ENCODE measurements around the gene CDC7. TPM values are rescaled to one million over a fixed set of nuclear protein-coding genes. Genes with fewer than 3 reads are reported as not detected.
A peak's percentile ranks its signal among the peaks of the same experiment; 100 is the strongest.

The CDC7 gene
- total and polyA plus RNA-seq, 9 of the 15 experiments (the other 6 are each of a cell fraction or from before 2014, with no cell fraction given): 22.3 to 66.8 (median 44.2) TPM

DNA sequence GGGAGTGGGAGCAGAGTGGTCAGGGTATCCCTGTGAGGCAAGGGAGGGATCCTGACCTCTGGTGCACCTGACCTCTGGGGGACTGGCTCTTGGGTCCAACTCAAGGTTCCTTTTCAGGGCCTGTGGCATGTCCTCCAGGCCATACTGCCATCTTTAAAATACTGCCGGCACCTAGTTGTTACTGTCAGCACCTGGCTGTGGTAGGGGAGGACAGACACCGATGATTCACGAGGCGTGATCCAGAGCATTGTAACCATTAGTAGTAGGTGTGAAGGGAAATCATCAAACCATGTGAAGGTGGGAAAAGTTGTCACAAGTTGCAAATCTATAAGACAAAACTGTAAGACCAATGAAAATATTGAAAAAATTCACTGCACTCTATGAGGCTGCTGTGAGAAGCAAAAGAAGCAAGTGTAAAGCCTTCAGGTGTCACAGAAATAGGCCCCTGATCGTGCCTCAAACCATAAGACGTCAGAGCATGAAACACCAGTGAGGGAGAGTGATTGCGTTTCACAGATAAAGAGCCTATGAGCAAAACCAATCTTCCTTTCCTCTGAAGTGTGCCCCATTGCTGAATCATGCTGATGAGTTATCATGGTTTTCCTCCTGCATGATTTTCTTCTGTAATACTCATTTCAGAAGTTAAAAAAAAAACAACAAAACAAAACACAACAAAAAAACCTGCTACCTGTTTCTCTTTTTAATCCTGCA is 55.3 kb downstream of the CDC7 start (continued):
- TF ChIP-seq, protein P1, sequence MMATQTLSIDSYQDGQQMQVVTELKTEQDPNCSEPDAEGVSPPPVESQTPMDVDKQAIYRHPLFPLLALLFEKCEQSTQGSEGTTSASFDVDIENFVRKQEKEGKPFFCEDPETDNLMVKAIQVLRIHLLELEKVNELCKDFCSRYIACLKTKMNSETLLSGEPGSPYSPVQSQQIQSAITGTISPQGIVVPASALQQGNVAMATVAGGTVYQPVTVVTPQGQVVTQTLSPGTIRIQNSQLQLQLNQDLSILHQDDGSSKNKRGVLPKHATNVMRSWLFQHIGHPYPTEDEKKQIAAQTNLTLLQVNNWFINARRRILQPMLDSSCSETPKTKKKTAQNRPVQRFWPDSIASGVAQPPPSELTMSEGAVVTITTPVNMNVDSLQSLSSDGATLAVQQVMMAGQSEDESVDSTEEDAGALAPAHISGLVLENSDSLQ (IDR thresholded peaks at IDR 0.05): peak; percentile 60
- TF ChIP-seq FOSL1 (tag; conservative IDR thresholded peaks at IDR 0.05) (peak; percentile 90), ZNF282 (CRISPR knock-in tag; IDR thresholded peaks at IDR 0.05) (no peak), HDAC2 (IDR thresholded peaks at IDR 0.05) (peak; percentile 82; the same call in 1 of the 2 replicates), NR2C1 (IDR thresholded peaks at IDR 0.05) (no peak), NR2C1 (tag; IDR thresholded peaks at IDR 0.05) (no peak; the same call in 1 of the 2 replicates), GTF2A2 (tag; IDR thresholded peaks at IDR 0.05) (no peak), ZNF830 (CRISPR knock-in tag; IDR thresholded peaks at IDR 0.05) (no peak), CEBPG (CRISPR knock-in tag; IDR thresholded peaks at IDR 0.05) (no peak), CEBPG (tag; conservative IDR thresholded peaks at IDR 0.05 in 1 of 2, IDR thresholded peaks at IDR 0.05 in 1 of 2) (peak; percentile 28 to 67; a peak in 1 of 4 replicates), FOXK2 (conservative IDR thresholded peaks at IDR 0.05 in 1 of 2, IDR thresholded peaks at IDR 0.05 in 1 of 2; ENCODE audit: low read depth in 2 of 2) (peak; percentile 37 to 45; a peak in 2 of 4 replicates), TEAD4 (IDR thresholded peaks at IDR 0.05; ENCODE audit: low read length) (0 out of 2 replicates have a peak, but pooled peaks have one; percentile 46), TEAD4 (CRISPR knock-in tag; IDR thresholded peaks at IDR 0.05; ENCODE audit: borderline replicate concordance) (no peak), EP300 (IDR thresholded peaks at IDR 0.05; ENCODE audit: low read length) (peak; percentile 82)
- TF ChIP-seq, protein P2, sequence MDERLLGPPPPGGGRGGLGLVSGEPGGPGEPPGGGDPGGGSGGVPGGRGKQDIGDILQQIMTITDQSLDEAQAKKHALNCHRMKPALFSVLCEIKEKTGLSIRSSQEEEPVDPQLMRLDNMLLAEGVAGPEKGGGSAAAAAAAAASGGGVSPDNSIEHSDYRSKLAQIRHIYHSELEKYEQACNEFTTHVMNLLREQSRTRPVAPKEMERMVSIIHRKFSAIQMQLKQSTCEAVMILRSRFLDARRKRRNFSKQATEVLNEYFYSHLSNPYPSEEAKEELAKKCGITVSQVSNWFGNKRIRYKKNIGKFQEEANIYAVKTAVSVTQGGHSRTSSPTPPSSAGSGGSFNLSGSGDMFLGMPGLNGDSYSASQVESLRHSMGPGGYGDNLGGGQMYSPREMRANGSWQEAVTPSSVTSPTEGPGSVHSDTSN (CRISPR knock-in tag; IDR thresholded peaks at IDR 0.05; ENCODE audit: low read depth): no peak
- TF ChIP-seq, protein P2 (tag; conservative IDR thresholded peaks at IDR 0.05; ENCODE audit: low read depth): peak; percentile 37; the same call in 1 of the 2 replicates
- TF ChIP-seq, protein P3, sequence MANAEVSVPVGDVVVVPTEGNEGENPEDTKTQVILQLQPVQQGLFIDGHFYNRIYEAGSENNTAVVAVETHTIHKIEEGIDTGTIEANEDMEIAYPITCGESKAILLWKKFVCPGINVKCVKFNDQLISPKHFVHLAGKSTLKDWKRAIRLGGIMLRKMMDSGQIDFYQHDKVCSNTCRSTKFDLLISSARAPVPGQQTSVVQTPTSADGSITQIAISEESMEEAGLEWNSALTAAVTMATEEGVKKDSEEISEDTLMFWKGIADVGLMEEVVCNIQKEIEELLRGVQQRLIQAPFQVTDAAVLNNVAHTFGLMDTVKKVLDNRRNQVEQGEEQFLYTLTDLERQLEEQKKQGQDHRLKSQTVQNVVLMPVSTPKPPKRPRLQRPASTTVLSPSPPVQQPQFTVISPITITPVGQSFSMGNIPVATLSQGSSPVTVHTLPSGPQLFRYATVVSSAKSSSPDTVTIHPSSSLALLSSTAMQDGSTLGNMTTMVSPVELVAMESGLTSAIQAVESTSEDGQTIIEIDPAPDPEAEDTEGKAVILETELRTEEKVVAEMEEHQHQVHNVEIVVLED (CRISPR knock-in tag; IDR thresholded peaks at IDR 0.05): no peak
- TF ChIP-seq, protein P4, sequence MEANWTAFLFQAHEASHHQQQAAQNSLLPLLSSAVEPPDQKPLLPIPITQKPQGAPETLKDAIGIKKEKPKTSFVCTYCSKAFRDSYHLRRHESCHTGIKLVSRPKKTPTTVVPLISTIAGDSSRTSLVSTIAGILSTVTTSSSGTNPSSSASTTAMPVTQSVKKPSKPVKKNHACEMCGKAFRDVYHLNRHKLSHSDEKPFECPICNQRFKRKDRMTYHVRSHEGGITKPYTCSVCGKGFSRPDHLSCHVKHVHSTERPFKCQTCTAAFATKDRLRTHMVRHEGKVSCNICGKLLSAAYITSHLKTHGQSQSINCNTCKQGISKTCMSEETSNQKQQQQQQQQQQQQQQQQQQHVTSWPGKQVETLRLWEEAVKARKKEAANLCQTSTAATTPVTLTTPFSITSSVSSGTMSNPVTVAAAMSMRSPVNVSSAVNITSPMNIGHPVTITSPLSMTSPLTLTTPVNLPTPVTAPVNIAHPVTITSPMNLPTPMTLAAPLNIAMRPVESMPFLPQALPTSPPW (CRISPR knock-in tag; IDR thresholded peaks at IDR 0.05): peak; percentile 48
- TF ChIP-seq, protein P5, sequence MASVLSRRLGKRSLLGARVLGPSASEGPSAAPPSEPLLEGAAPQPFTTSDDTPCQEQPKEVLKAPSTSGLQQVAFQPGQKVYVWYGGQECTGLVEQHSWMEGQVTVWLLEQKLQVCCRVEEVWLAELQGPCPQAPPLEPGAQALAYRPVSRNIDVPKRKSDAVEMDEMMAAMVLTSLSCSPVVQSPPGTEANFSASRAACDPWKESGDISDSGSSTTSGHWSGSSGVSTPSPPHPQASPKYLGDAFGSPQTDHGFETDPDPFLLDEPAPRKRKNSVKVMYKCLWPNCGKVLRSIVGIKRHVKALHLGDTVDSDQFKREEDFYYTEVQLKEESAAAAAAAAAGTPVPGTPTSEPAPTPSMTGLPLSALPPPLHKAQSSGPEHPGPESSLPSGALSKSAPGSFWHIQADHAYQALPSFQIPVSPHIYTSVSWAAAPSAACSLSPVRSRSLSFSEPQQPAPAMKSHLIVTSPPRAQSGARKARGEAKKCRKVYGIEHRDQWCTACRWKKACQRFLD (CRISPR knock-in tag; IDR thresholded peaks at IDR 0.05): peak; percentile 85; the same call in 1 of the 2 replicates
- TF ChIP-seq, protein P6, sequence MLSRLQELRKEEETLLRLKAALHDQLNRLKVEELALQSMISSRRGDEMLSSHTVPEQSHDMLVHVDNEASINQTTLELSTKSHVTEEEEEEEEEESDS (CRISPR knock-in tag; IDR thresholded peaks at IDR 0.05): no peak
